ENCODE results near the gene LARP6. TPM values are rescaled to one million over a fixed set of nuclear protein-coding genes. Genes with fewer than 3 reads are reported as not detected.

Gene LARP6
- total and polyA plus RNA-seq, 2 of the 4 experiments (the other 2 are of a cell fraction): 36.4 to 135 TPM

- in situ Hi-C loops (cut with MboI; ENCODE audit: low sequenced_read_pairs) (no loop called here), dilution Hi-C loops (cut with HindIII; ENCODE audit: low sequenced_read_pairs, unreplicated experiment) (no loop called here)
- BruUV-seq (replicated peaks): no TSS peak
Observed at GRCh38 chr15:70796516-70797310, 57.2 kb downstream of the LARP6 start.

More at GRCh38 chr15:70796516-70797310, 57.2 kb downstream of the LARP6 start:
- H3K4me1 ChIP-seq (ENCODE audit: control insufficient read depth, insufficient read depth, low read length): peaks cover 48% of the 10 kb centered on the region
- peak overlapping the region; percentile 83 for H2AK5ac ChIP-seq (ENCODE audit: low read depth, low read length)
- no peak for TF ChIP-seq CEBPB (IDR thresholded peaks at IDR 0.05; ENCODE audit: low read depth, low read length)
- H2BK15ac ChIP-seq (ENCODE audit: low read depth, low read length): peak overlapping the region; percentile 92
- no peak overlapping the region for H3K4me3 ChIP-seq (ENCODE audit: insufficient read depth, low read depth, low read length)
- no peak overlapping the region for H2AFZ ChIP-seq (replicated peaks; ENCODE audit: low read length, poor library complexity)
- H4K20me1 ChIP-seq (ENCODE audit: insufficient read depth, low read length): no peaks in the 10 kb centered on the region
- H4K8ac ChIP-seq (ENCODE audit: low read depth in 2 of 2, low read length in 2 of 2): peak overlapping the region; percentile 35 to 78
- peak overlapping the region; percentile 72 for H4K5ac ChIP-seq (ENCODE audit: low read depth, low read length)
- peak overlapping the region; percentile 94 for H2BK20ac ChIP-seq (ENCODE audit: low read depth, low read length)
- H3K27me3 ChIP-seq (ENCODE audit: control insufficient read depth, insufficient read depth, low read length): no peaks in the 10 kb centered on the region
- POLR2A ChIA-PET (ENCODE audit: unreplicated experiment): no interaction called here
- H3K9ac ChIP-seq (ENCODE audit: low read depth, low read length): no peak overlapping the region
- H3K36me3 ChIP-seq (ENCODE audit: control insufficient read depth, insufficient read depth, low read length): no peaks in the 10 kb centered on the region
- 91% methylated on average over 9 of the region's 14 CpGs; no CpG with 5 or more reads in 1 of the 2 experiments for WGBS, 2 experiments (ENCODE audit: extremely low coverage in 2 of 2, insufficient read length in 1 of 2)
- intact Hi-C loops (cut with micrococcal nuclease): no loop called here
- no peak for DNase-seq
- peak overlapping the region; percentile 78 for H3K23ac ChIP-seq (ENCODE audit: low read depth, low read length)
- peaks cover 15 to 69% of the 10 kb centered on the region in 2 experiments for H3K79me1 ChIP-seq (ENCODE audit: low read depth in 1 of 2, low read length in 2 of 2)
- peak overlapping the region; percentile 88 for H3K14ac ChIP-seq (replicated peaks; ENCODE audit: low read depth, low read length)
- no peak for ATAC-seq (ENCODE audit: low read depth)
- H3K9me1 ChIP-seq (ENCODE audit: insufficient read depth, low read length): peaks cover 42% of the 10 kb centered on the region
- no peaks in the 10 kb centered on the region for H3K9me3 ChIP-seq (ENCODE audit: control insufficient read depth, insufficient read depth, low read length)
- no peak overlapping the region for H2AK9ac ChIP-seq (replicated peaks; ENCODE audit: low read depth, low read length, poor library complexity)
- peak overlapping the region; percentile 86 for H3K18ac ChIP-seq (ENCODE audit: low read depth, low read length)
- peak overlapping the region; percentile 95 for H2BK120ac ChIP-seq (ENCODE audit: low read depth, low read length)
- no peak overlapping the region for H3K56ac ChIP-seq (ENCODE audit: extremely low read depth, insufficient read depth, low read length)
- H3K4me2 ChIP-seq (ENCODE audit: low read depth, low read length): no peak overlapping the region
- H2BK5ac ChIP-seq (ENCODE audit: low read depth, low read length, poor library complexity, severe bottlenecking): peak overlapping the region; percentile 93
- peak overlapping the region; percentile 81 for H3K4ac ChIP-seq (ENCODE audit: low read depth, low read length)
- CTCF ChIA-PET: interaction anchor here (2.4 kb wide), 1 partner anchor 15 kb away, joined by 7 read pairs; no protein-coding TSS in a partner anchor
- peak overlapping the region; percentile 50 for H3K27ac ChIP-seq (ENCODE audit: insufficient read depth, low read length)
- H4K91ac ChIP-seq (ENCODE audit: insufficient read depth, low read depth, low read length): peak overlapping the region; percentile 79

Measured in IMR-90 (cell line).